Colonic mucosa (tissue), 4 donors: ENCODE measurements around the gene COIL. TPM values are rescaled to one million over a fixed set of nuclear protein-coding genes. Genes with fewer than 3 reads are reported as not detected.

ENCODE experiments used
- DNase-seq: peaks from one replicate; pipeline ENCODE4 v3.0.0-alpha.2; 2020
- H3K27ac ChIP-seq: fragments of 200-600 bp; one replicate; pipeline ENCODE4 v1.8.0; 2021
- H3K27me3 ChIP-seq: fragments of 200-600 bp; one replicate; pipeline ENCODE4 v1.8.0; 2021
- H3K36me3 ChIP-seq: fragments of 200-600 bp; one replicate; pipeline ENCODE4 v1.8.0; 2021
- H3K4me1 ChIP-seq: fragments of 200-600 bp; one replicate; pipeline ENCODE4 v1.8.0; 2021; ENCODE audit warnings: mild to moderate bottlenecking
- H3K4me3 ChIP-seq: fragments of 200-600 bp; one replicate; pipeline ENCODE4 v1.8.0; 2021
- H3K9ac ChIP-seq, 2 donors: one replicate each; pipeline ENCODE4 v1.7.0; 2013; ENCODE audit warnings: control low read depth in 2 of 2, low read depth in 2 of 2, low read length in 2 of 2
- H3K9me3 ChIP-seq: fragments of 200-600 bp; one replicate; pipeline ENCODE4 v1.8.0; 2021
- CTCF ChIP-seq: fragments of 200-600 bp; IDR thresholded peaks from one replicate; pipeline ENCODE4 v1.8.0; 2022; ENCODE audit warnings: antibody characterized with exemption, mild to moderate bottlenecking
- intact Hi-C: fragments of 100-400 bp; cut with DNase I; formaldehyde crosslinking; loops from one replicate; pipeline ENCODE4 v1.14.1; 2022
- total RNA-seq, 2 donors: library from RNA; stranded (reverse); fragmentation: NEBNext Ultra II Directional in 1 of 2; extraction: Animal tissue kit (Norgen Biotek cat#: 25700) in 1 of 2; gene quantifications; one replicate each; pipeline ENCODE4 v1.2.1, GENCODE V29; 2021
- donor health status: healthy.
- donor health status: DM: no; HTN: no; CAD: no.
- donor health status: DM: no; HTN: no; CAD: no.

COIL gene
- total RNA-seq, 2 donors from 2014 or later, result 14.1 to 14.8 TPM

DNA sequence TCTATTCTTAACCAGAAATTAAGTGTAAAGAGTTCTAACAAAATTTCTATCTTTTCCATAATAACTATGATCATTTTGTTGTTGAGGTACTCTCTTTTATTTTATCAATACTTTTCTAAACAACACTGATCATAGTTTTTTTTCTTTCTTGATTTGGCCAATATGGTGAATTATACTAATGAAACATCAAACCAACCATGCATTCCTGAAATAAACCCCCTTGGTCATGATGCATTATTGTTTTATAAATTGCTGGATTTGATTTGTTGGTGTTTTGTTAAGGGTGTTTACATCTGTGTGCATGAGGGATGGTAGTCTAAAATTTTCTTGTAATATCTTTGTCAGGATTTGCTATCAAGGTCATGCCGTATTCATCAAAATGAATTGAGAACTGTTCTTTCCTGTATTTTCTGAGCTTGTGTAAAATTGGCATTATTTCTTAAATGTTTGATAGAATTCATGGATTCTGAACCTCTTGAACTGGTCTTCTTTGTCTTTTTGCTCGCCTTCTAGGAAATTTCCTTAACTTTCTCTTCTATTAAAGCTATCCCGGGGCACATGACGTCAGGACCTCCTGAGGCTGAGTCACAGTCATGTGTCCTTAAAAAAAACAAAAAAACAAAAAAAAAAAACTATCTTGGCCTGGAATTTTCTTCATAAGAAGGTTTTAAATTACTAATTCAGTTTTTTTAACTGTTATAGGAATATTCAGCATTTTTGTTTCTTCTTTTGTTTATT, 43.1 kb downstream of the COIL start:
- no peak for TF ChIP-seq CTCF
- DNase-seq, result no peak
- intact Hi-C loops, result no loop called here
- no peaks in the 10 kb centered on the region for H3K27me3 ChIP-seq
- H3K36me3 ChIP-seq, result no peaks in the 10 kb centered on the region
- no peak overlapping the region for H3K27ac ChIP-seq
- H3K4me1 ChIP-seq, result no peaks in the 10 kb centered on the region
- H3K9ac ChIP-seq, result no peak overlapping the region
- no peak overlapping the region for H3K4me3 ChIP-seq
- H3K9me3 ChIP-seq, result no peaks in the 10 kb centered on the region

- Histone ChIP-seq H3K4me3 (peak overlapping the region; percentile 72), H3K9ac (peak overlapping the region; percentile 93 to 96), H3K36me3 (no peaks in the 10 kb centered on the region), H3K27ac (peak overlapping the region; percentile 95), H3K9me3 (no peaks in the 10 kb centered on the region), H3K27me3 (no peaks in the 10 kb centered on the region), H3K4me1 (peaks cover 6% of the 10 kb centered on the region)
- intact Hi-C loops, result no loop called here
- no peak for TF ChIP-seq CTCF
- DNase-seq, result peak; percentile 45
Observed at GRCh38 chr17:56914581-56915273, 46.1 kb downstream of the COIL start.

- peak within 1 kb of the TSS; percentile 93 to 96 for H3K9ac ChIP-seq
- DNase-seq, result peak; percentile 98
- H3K27ac ChIP-seq, result peak within 1 kb of the TSS; percentile 95
- intact Hi-C loops, result no loop called here
- H3K4me1 ChIP-seq, result peaks cover 6% of the 10 kb centered on the region
- peak within 1 kb of the TSS; percentile 72 for H3K4me3 ChIP-seq
- no peaks in the 10 kb centered on the region for H3K9me3 ChIP-seq
- TF ChIP-seq CTCF, result no peak
- no peaks in the 10 kb centered on the region for H3K27me3 ChIP-seq
- no peaks in the 10 kb centered on the region for H3K36me3 ChIP-seq
Observed at GRCh38 chr17:56913867-56914580, 46.8 kb downstream of the COIL start, which contains the start of gene TRIM25. Gene TRIM25, minus strand, starts transcription at chr17:56914049. Its CDS starts 61 bp downstream, at chr17:56913988.

GRCh38 chr17:56913353-56913866, 47.4 kb downstream of the COIL start:
- no peak for TF ChIP-seq CTCF
- Histone ChIP-seq H3K9ac (peak overlapping the region; percentile 93 to 96), H3K4me1 (peaks cover 6% of the 10 kb centered on the region), H3K27ac (peak overlapping the region; percentile 95), H3K27me3 (no peaks in the 10 kb centered on the region), H3K9me3 (no peaks in the 10 kb centered on the region), H3K4me3 (peak overlapping the region; percentile 72), H3K36me3 (no peaks in the 10 kb centered on the region)
- intact Hi-C loops, result no loop called here
- DNase-seq, result peak; percentile 40

- no peaks in the 10 kb centered on the region for H3K36me3 ChIP-seq
- intact Hi-C loops, result no loop called here
Observed at GRCh38 chr17:56913000-56913311, 47.9 kb downstream of the COIL start.

More at GRCh38 chr17:56913000-56913311, 47.9 kb downstream of the COIL start:
- Histone ChIP-seq H3K27ac (peak overlapping the region; percentile 95), H3K4me3 (peak overlapping the region; percentile 72), H3K9me3 (no peaks in the 10 kb centered on the region), H3K4me1 (peaks cover 6% of the 10 kb centered on the region), H3K9ac (peak overlapping the region; percentile 93 to 96), H3K27me3 (no peaks in the 10 kb centered on the region)
- no peak for DNase-seq
- TF ChIP-seq CTCF, result no peak
